Right lobe of liver (tissue), 6 donors: ENCODE data around the gene SETD5. TPM values are rescaled to one million over a fixed set of nuclear protein-coding genes. Genes with fewer than 3 reads are reported as not detected.

Experiments
- ATAC-seq, 4 donors: fragments of 200-7000 bp; cut with Tn5 transposase; one replicate each; pipeline ENCODE4 v1.9.1; 2020; ENCODE audit warnings: mild to moderate bottlenecking in 4 of 4, moderate library complexity in 4 of 4
- DNase-seq, 3 donors: peaks; one replicate each; pipeline ENCODE4 v3.0.0-alpha.2; 2020
- H3K27ac ChIP-seq, 3 donors: fragments of 200-600 bp; one replicate each; pipeline ENCODE4 v1.8.0; 2022
- H3K27me3 ChIP-seq, 2 donors: fragments of 200-600 bp; one replicate each; pipeline ENCODE4 v1.8.0; 2022
- H3K36me3 ChIP-seq, 4 donors: fragments of 200-600 bp; sonication (generic) in 1 of 4; one replicate each; pipeline versions ENCODE4 v1.5.1 to v1.8.0; 2017 to 2022; ENCODE audit warnings: control low read depth in 1 of 4
- H3K4me1 ChIP-seq, 4 donors: fragments of 200-600 bp; sonication (generic) in 1 of 4; one replicate each; pipeline versions ENCODE4 v1.5.1 to v1.8.0; 2017 to 2022; ENCODE audit warnings: control low read depth in 1 of 4
- H3K4me3 ChIP-seq, 3 donors: fragments of 200-600 bp; one replicate each; pipeline ENCODE4 v1.8.0; 2022
- H3K9me3 ChIP-seq, 4 donors: fragments of 200-600 bp; sonication (generic) in 1 of 4; one replicate each; pipeline versions ENCODE4 v1.5.1 to v1.8.0; 2017 to 2022; ENCODE audit warnings: control low read depth in 1 of 4
- CTCF ChIP-seq, 4 donors: fragments of 200-600 bp in 3 of 4; fragments of 450-650 bp in 1 of 4; IDR thresholded peaks; one replicate each; pipeline versions ENCODE4 v1.5.1 to v1.8.0; 2016 to 2022; ENCODE audit warnings: antibody characterized with exemption in 4 of 4, mild to moderate bottlenecking in 2 of 4
- POLR2A ChIP-seq: fragments of 450-650 bp; IDR thresholded peaks from one replicate; pipeline ENCODE4 v1.6.1; 2017; ENCODE audit warnings: antibody characterized with exemption, mild to moderate bottlenecking
- WGBS: methylation state at CpG from one replicate; pipeline ENCODE4 v1.1.6; 2018; ENCODE audit warnings: low coverage, low lambda C conversion rate; ENCODE audit not compliant: insufficient coverage; ENCODE audit errors: missing lambda C conversion rate; 5-methylcytosine and 5-hydroxymethylcytosine counted together
- intact Hi-C, 2 donors: fragments of 100-400 bp; cut with DNase I; formaldehyde crosslinking; loops; one replicate each; pipeline versions ENCODE4 v1.11.2 to v1.14.1; 2022
- total RNA-seq, 6 experiments: library from RNA; depleted of rRNA in 2 of 6; stranded (reverse); fragments of >200 nt in 2 of 6; fragmentation: NEBNext Ultra II Directional in 3 of 6; extraction: Animal tissue kit (Norgen Biotek cat#: 25700) in 3 of 6; gene quantifications; one replicate each; pipeline versions ENCODE4 v1.1.0 to v1.2.4, GENCODE V29; 2016 to 2023
- donor health status: DM: no; HTN: yes; CAD: no.
- donor health status: DM: no; HTN: no; CAD: no.
- donor health status: DM: no; HTN: no; CAD: no.
- donor health status: DM: no; HTN: yes; CAD: no.
- donor health status: DM: no; HTN: yes; CAD: no.

The SETD5 gene
- total RNA-seq, 6 experiments from 2014 or later = 38.7 to 71.4 (median 52.3) TPM

DNA sequence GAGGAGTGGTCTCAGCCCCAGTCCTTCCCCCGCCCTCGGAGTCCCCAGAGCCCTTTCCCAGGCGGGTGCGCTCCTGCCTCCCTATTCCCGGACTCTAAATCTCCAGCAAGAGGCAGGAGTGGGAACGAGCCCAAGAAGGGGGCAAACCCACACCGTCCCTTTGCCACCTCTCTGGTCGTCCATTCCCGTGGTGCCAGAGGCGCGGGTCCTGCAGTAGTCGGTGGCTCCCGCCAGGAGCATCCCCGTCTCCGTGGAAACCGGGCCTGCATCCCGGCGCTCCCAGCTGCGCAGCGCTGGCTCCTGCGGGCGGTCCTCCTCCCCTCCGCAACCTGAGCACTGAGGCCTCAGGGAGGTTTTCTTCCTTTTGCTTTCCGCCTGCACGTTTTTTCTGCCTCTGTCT, 111.4 kb downstream of the SETD5 start:
- ATAC-seq (no peak), DNase-seq (no peak)
- H3K27ac ChIP-seq = no peak overlapping the region
- H3K9me3 ChIP-seq = no peaks in the 10 kb centered on the region
- H3K36me3 ChIP-seq = no peaks in the 10 kb centered on the region
- H3K4me3 ChIP-seq = no peak overlapping the region
- WGBS = 14% methylated on average over 16 of the region's 25 CpGs
- TF ChIP-seq CTCF (IDR thresholded peaks at IDR 0.05) (no peak), POLR2A (no peak)
- no peaks in the 10 kb centered on the region for H3K27me3 ChIP-seq
- H3K4me1 ChIP-seq = no peaks in the 10 kb centered on the region
- intact Hi-C loops = no loop called here

DNA sequence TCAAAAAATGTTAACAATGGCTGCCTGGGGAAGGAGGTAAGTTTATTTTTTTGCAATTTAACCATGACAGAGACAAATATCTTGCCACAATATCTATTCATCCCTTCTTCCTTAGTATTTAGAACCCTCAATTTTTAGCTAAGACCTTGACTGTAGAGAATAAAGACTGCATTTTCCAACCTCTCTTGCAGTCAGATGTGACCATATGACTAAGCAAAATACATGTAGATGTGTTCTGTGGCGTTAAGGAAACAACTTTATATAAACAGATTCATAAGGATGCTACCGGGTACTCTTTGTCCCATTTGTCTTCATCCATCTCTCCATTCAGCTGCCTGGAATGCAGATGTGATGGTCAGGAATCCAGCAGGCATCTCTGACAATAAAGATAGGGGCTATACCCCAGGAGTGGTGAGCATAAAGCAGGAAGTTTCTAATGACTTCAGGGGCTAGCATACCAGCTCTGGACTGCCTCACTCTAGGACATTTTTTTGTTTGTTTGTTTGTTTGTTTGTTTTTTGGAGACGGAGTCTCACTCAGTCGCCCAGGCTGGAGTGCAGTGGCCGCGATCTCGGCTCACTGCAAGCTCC, 115.1 kb downstream of the SETD5 start:
- Histone ChIP-seq H3K27me3 (no peaks in the 10 kb centered on the region), H3K27ac (no peak overlapping the region), H3K9me3 (no peaks in the 10 kb centered on the region), H3K36me3 (no peaks in the 10 kb centered on the region), H3K4me3 (no peak overlapping the region), H3K4me1 (no peaks in the 10 kb centered on the region)
- WGBS = 53% methylated on average over 6 of the region's 7 CpGs
- intact Hi-C loops = no loop called here
- no peak for DNase-seq
- no peak for ATAC-seq
- TF ChIP-seq CTCF (IDR thresholded peaks at IDR 0.05) = no peak
- TF ChIP-seq POLR2A = no peak

DNA sequence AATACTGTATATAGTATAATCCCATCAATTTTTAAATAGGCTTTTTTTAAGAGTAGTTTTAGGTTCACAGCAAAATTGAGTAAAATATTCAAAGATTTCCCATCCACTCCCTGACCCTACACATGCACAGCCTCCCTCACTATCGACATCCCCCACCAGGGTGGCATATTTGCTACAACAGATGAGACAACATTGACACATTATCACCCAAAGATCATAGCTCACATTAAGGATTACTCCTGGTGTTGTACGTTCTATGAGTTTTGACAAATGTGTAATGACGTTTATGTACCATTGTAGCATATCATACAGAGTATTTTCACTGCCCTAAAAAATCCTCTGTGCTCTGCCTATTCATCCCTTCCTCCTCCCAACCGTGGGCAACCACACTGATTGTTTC, 116.9 kb downstream of the SETD5 start:
- ATAC-seq (no peak), DNase-seq (no peak)
- H3K27ac ChIP-seq = no peak overlapping the region
- no peaks in the 10 kb centered on the region for H3K9me3 ChIP-seq
- no peaks in the 10 kb centered on the region for H3K4me1 ChIP-seq
- no peaks in the 10 kb centered on the region for H3K27me3 ChIP-seq
- no peak overlapping the region for H3K4me3 ChIP-seq
- no peaks in the 10 kb centered on the region for H3K36me3 ChIP-seq
- no peak for TF ChIP-seq POLR2A
- no peak for TF ChIP-seq CTCF (IDR thresholded peaks at IDR 0.05)
- 56% methylated on average over 4 of the region's 4 CpGs for WGBS
- intact Hi-C loops = no loop called here

DNA sequence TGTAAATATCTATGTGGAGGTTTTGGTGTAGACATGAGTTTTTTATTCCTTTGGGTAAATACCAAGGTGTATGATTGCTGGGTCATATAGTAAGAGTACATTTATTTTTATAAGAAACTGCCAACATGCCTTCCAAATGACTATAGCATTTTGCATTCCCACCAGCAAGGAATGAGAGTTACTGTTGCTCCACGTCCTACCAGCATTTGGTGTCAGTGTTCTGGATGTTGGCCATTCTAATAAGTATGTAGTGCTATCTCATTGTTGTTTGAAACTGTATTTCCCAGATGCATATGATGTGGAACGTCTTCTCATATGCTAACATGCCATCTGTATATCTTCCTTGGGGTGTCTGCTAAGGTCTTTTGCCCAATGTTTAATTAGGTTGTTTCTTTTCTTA, 117.5 kb downstream of the SETD5 start:
- H3K36me3 ChIP-seq = no peaks in the 10 kb centered on the region
- 43% methylated on average over 2 of the region's 2 CpGs for WGBS
- H3K9me3 ChIP-seq = no peaks in the 10 kb centered on the region
- H3K27ac ChIP-seq = no peak overlapping the region
- no peaks in the 10 kb centered on the region for H3K4me1 ChIP-seq
- intact Hi-C loops = no loop called here
- TF ChIP-seq POLR2A (no peak), CTCF (IDR thresholded peaks at IDR 0.05) (no peak)
- no peak for DNase-seq
- ATAC-seq = no peak
- H3K4me3 ChIP-seq = no peak overlapping the region
- no peaks in the 10 kb centered on the region for H3K27me3 ChIP-seq

- Histone ChIP-seq H3K27ac (no peak overlapping the region), H3K36me3 (no peaks in the 10 kb centered on the region), H3K27me3 (no peaks in the 10 kb centered on the region), H3K4me1 (no peaks in the 10 kb centered on the region), H3K9me3 (no peaks in the 10 kb centered on the region), H3K4me3 (no peak overlapping the region)
- DNase-seq (no peak), ATAC-seq (no peak)
- whole genome bisulfite sequencing = 88% methylated on average over 2 of the region's 2 CpGs
- TF ChIP-seq CTCF (IDR thresholded peaks at IDR 0.05) (no peak), POLR2A (no peak)
- intact Hi-C loops = no loop called here
These were observed 127.7 kb downstream of the SETD5 start for GRCh38 chr3:9525078-9525477.
